ENCODE results near the gene LYPD1.

GRCh38 chr2:132677661-132678060 is 7.7 kb upstream of the LYPD1 start:
- no peak for TF ChIP-seq CTCF (IDR thresholded peaks at IDR 0.05 in 2 of 3, conservative IDR thresholded peaks at IDR 0.05 in 1 of 3; ENCODE audit: borderline replicate concordance in 1 of 3, insufficient read depth in 1 of 3, low read depth in 2 of 3, low read length in 2 of 3)
- TF ChIP-seq TCF7L2 (IDR thresholded peaks at IDR 0.05; ENCODE audit: borderline replicate concordance, extremely low read depth, insufficient read depth, insufficient read length), result no peak
- TF ChIP-seq EZH2 (IDR thresholded peaks at IDR 0.05), result no peak
- TF ChIP-seq REST (IDR thresholded peaks at IDR 0.05; ENCODE audit: low read depth), result no peak
- TF ChIP-seq POLR2AphosphoS5 (IDR thresholded peaks at IDR 0.05; ENCODE audit: low read depth, low read length), result no peak
- no peak for TF ChIP-seq POLR2A (IDR thresholded peaks at IDR 0.05; ENCODE audit: borderline replicate concordance, extremely low read depth, insufficient read depth, insufficient read length)
- TF ChIP-seq CEBPB (IDR thresholded peaks at IDR 0.05; ENCODE audit: low read depth), result no peak
- no peak for TF ChIP-seq SIN3A (IDR thresholded peaks at IDR 0.05; ENCODE audit: low read depth)
- no peak for TF ChIP-seq ZBTB33 (IDR thresholded peaks at IDR 0.05; ENCODE audit: extremely low read depth, insufficient replicate concordance, low read length)
- no peak for TF ChIP-seq ZFX (IDR thresholded peaks at IDR 0.05)
- no peak for TF ChIP-seq JUND (IDR thresholded peaks at IDR 0.05)
- TF ChIP-seq YY1 (IDR thresholded peaks at IDR 0.05; ENCODE audit: extremely low read depth, insufficient replicate concordance, low read depth, low read length), result no peak
- no peak for TF ChIP-seq RAD21 (IDR thresholded peaks at IDR 0.05; ENCODE audit: low read depth)
- no peak for TF ChIP-seq SRF (IDR thresholded peaks at IDR 0.05; ENCODE audit: low read depth)
